GOT3 (cell line): ENCODE measurements around the gene SATB1.
"Not testable (repeated sequence)": the region's sequence is repeated elsewhere in the genome, so short reads cannot be mapped to it uniquely, and the experiment has no call there.

Experiments used
- DNase-seq: peaks from one replicate; lab custom pipeline; 2025; ENCODE audit warnings: mixed read lengths; lab: John Stamatoyannopoulos, UW

Gene SATB1

DNA sequence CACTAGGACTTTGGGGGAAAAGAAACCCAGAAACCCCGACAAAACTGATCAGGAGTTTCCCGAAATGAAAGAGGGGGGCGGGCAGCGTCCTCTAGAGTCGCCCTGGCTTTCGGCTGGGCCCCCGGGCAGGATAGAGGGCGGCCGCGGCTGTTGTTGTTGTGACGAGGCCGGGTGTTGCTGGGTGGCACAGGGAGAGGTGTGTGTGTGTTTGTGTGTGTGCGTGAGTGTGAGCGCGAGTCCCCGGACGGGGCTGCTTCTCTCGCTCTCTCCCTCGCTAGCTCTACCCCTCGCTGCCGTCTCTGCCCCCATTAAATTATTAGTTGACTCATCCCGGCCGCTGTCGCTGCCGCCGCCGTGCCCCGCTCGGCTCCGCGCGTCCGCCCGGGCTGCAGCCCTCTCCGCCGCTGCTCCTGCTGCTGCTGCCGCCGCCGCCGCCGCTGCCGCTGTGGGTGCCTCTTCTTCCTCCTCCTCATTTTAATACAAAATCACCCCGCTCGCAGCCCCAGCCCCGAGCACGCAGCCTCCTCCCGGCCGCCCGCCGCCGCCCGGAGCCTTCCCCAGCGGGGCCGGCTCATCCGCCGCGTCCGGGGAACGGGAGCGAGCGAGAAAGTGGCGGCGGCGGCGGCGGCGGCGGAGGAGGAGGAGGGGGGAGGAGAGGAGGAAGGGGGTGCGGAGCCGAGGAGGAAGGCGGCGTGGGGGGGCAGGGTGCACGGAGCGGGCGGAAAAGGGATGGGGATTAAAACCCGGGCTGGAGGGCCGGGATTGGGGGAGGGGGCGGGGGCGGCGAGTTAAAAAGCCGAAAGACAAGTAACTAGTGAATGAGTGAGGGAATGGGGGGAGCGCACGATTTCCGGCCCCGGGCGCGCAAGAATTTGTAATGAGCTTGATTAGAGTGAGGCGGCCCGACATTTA, at the start of gene SATB1:
SATB1 (minus strand) TSS at position 611 of the 912 bp plus-strand sequence. CDS start 4,372 bp downstream, outside the sequence.
- peak; percentile 32 for DNase-seq

DNA sequence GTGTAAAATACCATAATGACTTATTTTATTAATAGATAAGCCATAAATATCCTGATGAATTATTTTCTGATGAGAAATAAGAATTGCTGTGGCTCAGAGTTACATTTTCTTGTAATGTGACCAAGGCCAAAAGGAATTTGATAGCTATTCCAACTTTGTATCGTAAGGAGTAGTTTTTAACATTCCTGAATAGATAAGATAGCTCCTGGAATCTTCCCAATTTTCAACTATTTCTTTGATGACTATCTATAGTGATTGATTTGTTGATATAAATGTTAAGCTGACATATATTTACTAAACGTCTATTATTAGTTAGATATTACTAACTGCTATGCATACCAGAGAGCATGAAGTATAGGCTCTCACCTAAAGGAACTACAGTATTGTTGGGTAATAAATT, 49.1 kb upstream of the SATB1 start:
- DNase-seq: no peak

DNA sequence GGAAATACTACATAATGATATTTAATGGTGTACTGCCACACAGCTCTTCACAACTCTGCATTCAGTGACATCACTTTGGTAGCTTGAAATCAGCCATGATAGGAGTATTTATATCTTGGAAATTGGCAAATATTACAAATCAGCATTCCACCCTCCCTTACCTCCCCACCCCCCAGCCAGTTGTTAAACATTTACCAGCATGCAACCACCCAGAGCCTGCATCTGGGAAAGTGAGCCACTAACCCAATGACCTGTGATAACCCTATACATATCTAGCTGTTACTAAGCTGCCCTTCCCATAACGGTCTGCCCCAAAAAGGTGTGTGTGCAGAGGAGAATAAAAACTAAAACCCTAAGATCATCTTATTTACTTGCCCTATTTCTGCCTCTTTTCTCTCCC, 44.6 kb upstream of the SATB1 start:
- DNase-seq: no peak

DNA sequence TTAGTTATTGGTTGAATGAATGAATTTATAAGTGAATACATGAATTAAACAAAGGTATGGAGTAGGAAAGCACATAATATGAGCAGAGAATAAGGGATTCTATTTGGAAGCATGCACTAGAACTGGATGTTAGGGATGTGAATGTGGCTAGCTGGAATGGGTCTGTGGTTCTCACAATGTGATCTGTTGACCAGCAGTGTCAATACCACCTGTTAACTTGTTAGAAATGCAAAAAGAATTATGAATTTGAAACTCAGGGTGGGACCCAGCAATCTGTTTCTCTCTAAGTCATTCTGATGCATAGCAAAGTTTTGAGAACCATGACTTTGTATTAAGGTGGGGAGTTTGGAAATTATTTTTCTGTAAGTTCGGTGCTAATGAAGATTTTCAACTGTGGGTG, 41.0 kb upstream of the SATB1 start:
- no peak for DNase-seq

DNA sequence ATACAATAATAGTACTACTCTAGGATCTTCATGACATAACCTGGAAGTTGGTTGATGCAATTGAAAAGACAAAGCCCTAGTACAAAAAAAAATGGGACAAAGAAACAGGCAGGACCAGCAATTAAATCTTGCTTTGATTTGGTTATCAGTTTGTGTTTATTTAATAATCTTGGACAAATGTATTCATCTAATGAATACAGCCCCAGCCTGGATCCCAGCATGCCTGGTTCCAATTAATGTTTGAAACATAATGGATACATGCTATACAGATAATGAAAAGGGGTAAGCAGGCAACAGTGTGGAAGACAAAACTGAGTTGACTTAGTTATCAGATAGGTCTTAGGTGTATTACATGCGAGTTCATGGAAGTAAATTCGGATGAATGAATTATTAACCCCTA, 29.6 kb upstream of the SATB1 start:
- no peak for DNase-seq

DNA sequence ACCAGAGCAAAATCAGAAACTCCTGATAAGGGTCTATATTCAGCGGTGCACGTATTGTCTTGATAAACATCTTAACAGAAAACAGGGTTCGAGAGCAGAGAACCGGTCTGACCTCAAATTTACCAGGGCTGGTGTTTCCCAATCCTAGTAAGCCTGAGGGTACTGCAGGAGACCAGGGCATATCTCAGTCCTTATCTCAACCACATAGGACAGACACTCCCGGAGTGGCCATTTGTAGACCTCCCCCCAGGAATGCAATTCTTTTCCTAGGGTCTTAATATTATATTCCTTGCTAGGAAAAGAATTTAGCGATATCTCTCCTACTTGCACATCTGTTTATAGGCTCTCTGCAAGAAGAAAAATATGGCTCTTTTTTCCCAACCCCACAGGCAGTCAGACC, 24.5 kb upstream of the SATB1 start:
- DNase-seq: not testable (repeated sequence)

DNA sequence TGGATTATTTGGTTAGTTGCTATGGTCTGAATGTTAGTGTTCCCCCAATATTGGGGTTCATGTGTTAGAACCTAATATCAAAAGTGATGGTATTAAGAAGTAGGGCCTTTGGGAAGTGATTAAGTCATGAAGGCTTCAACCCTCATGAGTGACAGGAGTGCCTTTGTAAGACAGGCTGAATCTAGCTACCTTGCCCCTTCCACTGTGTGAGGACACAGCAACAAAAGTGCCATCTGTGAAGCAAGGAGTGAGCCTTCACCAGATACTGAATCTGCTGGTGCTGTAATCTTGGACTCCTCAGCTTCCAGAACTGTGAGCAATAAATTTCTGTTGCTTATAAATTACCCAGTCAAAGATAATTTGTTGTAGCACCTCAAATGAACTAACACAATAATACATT, 22.6 kb upstream of the SATB1 start:
- DNase-seq: no peak

DNA sequence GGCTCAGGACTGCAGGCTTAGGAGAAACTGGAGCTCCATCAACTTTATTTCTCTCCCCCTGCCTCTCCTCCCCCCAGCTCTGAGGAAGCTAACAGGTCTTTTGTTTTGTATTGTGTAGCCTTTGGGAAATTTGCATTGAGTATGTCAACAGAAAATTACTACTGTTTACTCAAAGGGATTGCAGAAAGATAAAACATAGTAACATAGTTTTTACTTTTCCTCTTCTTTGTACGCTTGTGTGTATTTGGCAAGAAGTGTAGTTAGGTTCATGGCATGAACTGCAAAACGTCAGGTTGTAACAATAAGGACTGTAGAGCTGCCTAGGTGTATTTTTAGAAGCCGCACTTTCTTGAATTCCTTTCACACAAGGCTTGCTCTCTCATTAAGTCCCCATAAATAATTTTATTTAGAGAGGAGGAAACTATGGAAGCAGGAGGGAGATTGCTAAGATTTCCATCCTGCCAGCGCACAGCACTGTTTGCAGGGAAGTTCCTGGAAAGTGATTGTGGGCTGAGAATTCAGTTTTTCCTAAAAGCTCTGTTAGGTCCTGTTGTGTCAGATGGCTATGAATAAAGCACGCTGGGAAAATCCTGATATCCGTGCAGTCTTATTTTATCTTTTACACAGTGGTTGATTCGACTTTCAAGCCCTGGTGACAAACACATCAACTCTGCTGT, 21.1 kb upstream of the SATB1 start:
- no peak for DNase-seq

DNA sequence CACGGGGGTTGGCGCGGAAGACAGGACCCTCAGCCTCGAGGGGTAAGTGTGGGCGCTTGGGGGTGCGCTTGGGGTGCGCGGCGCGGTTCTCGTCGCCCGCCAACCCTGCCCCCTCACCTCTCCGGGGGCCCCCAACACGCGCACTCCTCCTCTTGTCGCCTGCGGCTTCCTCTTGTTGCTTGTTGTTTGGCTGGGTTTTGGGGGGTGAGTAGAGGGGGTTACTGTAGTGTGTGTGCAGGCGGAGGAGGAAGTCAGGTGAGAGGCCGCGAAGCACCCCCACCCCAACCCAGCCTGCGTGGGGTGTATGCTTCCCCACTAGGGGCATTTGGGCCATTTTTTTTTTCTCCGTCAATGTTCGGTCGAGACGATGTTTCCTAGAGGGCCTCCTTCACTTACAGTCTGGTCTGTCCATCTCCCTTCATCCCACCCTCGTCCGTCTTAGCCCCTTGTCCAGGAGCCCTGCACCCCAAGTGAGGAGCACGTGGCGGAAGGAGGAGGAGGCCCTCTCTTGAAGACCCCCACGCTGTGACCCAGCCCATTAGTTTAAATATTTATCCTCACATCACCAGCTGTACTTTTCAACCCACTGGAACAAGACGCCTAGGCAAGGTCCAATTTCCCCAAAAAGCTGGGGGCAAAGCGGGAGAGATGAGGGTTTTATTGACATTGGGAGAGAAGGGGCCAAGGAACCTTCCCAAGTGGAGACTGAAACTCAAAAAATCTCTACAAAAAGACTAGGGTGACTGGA, 20.4 kb upstream of the SATB1 start:
- DNase-seq: no peak

DNA sequence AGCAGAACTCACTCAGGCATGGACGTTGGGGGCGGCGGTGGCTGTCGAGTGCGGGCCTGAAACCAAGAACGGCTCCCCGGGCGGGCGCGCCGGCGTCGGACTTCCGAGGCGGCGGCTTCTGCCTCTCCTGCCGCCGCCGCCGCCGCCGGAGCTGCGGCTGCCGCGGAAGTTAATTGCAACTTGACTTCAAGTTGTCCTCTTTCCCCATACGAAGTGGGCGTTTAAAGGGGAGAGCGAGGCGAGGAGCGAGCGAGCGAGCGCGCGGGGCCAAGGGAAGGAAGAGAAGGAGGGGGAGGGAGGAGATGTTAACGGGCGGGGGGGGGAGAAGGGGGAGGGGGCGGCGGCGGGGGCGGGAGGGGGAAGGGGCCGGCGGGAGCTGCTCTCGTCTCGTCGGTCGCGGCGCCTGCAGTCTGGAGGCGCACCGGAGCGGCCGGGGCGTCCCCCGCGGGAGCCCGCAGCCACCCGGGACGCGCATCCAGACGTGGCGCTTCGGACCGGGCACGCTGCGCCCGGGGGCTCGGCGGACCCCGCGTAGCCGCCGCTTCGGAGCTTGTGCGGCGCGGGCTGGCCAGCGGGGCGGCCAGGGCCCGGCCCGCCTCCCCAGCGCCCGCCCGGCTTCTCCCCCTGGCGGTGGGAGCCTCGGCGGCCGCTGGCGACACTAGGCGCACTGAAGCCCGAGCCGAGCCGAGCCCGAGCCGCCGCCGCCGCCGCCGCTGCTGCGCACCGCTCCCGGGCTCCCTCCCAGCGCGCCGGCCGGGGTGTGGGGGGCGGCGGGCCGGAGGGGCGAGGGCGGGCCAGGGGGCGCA, 19.7 kb upstream of the SATB1 start:
- no peak for DNase-seq

DNA sequence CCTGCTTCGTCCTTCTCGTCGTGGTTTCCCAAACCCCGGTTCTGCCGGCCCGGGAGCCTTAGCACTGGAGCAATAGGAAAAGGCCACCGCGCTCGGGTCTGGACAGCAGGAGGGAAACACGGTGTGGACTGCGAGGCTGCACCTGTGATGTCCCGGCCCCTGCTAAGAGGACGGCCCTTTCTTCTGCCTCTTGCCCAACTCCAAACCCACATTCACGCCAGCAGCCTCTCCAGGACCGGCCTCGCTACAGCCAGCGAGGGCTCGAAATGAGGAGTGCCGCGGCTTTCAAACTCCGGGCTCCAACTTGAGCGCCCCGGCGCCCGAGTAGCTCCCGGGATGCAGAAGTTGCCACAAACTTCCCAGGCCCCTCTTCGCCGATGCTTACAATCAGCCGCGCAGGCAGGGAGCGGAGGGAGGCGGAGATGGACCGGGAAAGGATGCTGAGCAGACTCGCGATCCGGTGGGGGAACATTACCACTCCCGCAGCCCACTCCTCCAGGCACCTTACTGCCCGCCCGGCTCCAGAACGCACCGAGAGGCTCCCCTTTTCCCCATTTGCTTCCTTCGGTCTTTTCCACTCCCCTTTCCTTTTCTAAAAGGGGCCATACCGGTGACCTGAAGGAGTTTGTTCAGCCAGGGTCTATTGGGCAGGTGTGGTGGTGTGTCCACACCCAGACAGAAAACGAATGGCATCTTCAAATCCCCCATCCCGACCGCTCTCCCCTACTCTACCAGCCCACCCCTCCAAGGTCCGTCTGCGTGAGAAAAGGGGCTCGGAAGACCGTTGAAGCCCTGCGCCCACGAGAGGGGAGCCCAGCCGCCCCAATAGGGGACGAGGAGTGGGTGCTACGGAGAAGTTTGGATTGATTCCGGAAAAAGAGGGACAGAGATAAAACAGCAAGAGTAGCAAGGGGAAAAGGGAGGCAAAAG, 18.8 kb upstream of the SATB1 start:
- no peak for DNase-seq

DNA sequence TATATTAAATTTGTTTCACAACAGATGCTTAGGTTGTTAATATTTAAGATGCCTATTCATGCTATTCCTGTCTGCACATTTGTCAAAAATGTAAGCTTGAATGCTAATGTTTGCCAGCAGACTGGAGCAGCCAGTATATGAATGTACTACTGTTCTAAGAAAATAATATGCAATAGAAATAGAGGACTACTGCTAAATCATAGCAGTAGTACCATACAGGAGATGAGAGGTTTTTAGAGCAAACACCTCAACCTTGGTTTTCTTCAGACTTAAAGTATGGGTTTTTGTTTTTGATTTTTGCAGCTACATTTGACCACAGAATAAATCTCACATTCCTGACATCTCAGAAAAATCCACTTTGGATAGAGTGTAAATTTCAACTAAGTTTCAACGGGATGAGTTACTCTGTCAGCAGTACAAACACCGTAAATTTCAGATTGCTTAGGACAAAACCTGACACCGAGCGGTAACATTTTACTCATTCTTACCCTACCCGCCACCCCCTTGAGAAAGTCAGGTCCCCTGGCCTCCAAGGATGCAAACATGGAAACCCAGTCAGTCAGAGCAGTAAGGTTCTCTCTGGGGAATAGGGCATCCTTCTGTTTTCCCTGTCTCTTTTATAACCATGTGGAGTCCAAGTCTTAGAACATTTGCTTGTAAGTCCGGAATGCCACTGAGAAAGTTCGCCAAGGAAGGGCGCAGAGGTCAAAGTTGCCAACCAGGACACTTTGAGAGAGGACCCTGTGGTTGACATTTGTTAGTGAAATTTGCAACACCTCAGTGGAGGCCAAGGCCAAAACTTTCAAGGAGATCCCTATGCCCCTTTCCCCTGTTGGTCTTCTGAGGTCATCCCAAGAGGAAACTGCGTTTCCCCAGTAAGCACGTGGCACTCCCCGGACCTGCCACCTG, 17.9 kb upstream of the SATB1 start:
- no peak for DNase-seq

DNA sequence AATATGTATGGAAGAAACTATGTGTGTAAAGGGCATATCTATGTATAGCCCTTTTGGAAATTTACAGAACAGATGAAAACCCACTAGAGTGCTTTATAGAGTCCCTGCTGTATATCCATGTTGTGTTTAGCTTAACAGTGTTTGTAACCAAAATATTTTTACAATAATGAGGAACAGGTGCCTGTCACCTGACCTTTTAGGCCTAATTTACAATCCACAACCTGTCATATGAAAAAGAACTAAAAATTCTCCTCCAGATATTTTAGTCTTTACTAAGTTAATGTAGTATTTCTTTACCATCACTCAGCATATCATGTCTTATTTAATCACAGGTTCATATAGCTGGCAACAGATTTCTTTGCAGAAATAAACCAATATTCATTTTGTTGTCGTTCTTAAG, 16.4 kb upstream of the SATB1 start:
- no peak for DNase-seq

DNA sequence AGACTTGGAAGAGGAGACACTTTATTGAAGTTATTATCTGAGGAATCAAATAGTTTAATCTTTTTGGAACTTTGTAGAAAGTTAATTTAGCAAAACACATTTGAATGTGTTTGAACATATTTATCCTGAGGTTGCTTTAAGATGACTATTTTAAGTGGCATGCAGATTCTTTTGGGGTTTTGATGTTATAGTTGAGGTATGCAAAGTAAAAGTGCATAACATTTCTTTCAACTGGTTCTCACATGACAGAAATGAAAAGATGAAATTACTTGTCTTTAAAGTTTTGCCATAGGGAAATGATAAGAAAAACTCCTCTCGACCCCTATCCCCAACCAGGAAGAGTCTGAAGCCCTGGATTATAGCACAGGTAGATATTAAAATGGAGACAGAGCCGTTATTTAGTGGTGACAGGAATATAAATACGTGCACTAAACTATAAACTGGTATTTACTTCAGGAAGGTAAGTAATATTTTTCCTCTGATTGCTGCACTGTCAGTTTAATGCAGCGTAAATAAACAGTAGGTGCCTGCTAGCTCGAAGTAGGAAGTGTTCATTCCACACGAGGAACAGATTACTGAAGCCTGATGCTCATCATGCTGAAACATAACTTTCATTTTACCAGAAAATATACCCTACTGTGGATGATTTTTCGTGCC, 15.1 kb upstream of the SATB1 start:
- DNase-seq: no peak

DNA sequence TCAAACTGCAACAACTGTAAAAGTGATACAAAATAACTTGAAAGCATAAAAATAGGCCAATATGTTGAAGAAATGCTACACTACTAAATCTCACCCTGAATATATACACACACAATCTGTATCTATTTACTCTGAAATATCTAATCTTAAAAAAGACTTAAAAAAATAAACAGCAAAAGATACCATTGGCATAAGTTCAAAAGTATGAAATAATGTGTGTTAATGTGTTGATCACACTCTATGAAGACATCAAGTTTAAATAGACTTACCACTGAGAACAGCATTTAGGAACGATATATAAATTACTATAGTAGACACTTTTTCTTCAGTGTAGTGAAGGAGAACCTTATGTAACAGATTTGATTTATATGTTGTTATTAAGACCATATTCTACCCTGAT, 14.1 kb upstream of the SATB1 start:
- DNase-seq: no peak

DNA sequence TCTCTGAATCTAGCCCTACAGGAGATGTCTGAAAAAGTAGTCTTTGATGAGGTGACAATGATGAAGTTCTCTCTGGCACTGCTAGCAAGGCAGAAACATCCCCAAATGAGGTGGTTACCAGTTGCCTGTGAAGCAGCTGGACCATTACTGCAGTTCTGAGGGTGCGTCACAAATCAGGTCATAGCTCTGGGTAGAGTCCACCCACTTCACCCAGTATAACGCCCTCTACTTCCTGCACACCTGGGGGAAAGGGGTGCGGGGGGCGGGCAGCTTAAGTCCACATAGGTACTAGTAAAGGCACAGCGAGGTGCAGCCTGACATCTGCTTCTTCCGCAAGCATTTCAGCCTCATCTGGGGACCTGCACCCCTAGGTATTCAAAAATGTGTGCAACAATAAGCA, 13.4 kb upstream of the SATB1 start:
- DNase-seq: no peak

DNA sequence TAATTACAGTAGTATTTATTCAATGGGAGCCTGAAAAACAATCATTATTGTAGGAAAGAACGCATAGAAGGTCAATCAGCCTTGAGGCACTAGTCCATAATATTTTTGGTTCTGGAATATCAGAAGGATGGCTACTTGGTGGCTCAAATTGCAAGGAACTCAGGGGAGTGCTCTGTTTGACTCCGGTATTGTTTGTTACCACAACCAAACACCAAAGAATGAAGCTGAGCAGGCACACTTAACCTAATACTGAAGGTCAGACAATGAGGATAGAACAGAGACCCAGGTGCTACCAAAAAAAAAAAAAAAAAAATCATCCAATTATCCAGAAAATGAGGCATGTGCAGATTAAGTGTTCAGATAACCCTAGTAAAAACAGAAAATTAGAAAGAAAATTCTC, 11.1 kb upstream of the SATB1 start:
- DNase-seq: no peak

DNA sequence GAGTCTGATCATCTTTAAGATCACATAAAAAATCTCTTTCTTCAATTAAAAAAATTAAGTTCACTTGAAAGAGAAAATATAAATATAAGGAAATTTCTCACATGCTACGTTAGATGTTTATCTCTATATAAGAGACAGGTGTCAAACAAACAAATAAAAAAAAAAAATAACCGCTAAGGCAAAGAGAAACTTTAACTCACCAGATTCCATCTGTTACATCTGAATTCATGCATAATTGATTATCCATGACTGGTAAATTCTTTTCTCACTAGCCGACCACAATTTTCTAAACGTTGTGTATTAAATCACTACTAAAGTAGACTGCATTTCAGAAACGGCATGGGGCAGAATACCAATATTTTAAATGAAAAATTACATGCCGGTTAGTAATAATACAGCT, 9.6 kb upstream of the SATB1 start:
- DNase-seq: no peak

DNA sequence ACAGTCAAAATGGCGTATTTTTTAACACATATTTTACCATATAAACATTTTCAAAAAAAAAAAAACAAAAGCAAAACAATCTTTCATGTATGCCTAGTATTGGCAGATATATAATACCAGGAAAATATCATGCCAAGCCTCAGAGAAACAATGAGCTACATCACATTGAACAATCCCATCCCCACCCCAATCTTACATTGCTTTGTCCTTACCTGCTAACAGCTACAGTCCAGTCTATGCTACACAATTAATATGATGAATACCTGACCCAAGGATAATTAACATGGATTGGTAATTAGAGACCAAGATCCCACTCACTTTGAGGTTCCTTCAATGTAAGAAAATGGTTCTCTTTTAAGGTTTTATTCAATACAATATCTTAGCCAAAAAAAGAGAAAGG, 7.6 kb upstream of the SATB1 start:
- no peak for DNase-seq
